ENCODE results near the gene FAM181B.

FAM181B gene

GRCh38 chr11:82732734-82733443 lies 775 bp downstream of the FAM181B start:
- Histone ChIP-seq H3K4me1 (ENCODE audit: control insufficient read depth, insufficient read depth, low read length) (peaks cover 3% of the 10 kb centered on the region; the same call in 1 of the 2 replicates), H3K27me3 (ENCODE audit: control insufficient read depth, insufficient read depth, low read length) (peaks cover 20% of the 10 kb centered on the region)
- WGBS (ENCODE audit: insufficient coverage, insufficient read length), result no CpG with 5 or more reads among the region's 93 CpGs

DNA sequence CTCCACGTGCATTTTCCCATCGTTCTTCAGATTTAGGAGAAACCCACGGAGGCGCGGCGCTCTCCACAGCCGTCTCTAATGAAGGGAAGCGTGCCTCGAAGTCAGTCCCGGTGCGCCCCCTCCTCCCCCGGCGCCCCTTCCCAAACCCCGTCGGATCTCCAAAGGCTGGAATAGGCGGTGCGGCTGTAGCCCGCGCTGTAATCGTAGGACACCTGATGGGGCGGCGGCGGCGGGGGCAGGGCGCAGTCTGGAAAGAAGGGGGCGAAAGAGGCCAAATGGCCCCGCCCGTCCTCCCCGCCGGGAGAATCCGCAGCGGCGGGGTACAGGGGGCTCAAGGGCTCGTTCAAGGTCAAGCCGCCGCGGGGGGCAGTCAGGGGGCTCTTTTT lies 1.3 kb downstream of the FAM181B start:
- WGBS (ENCODE audit: insufficient coverage, insufficient read length), result no CpG with 5 or more reads among the region's 37 CpGs
- peaks cover 3% of the 10 kb centered on the region; the same call in 1 of the 2 replicates for H3K4me1 ChIP-seq (ENCODE audit: control insufficient read depth, insufficient read depth, low read length)
- H3K36me3 ChIP-seq (ENCODE audit: control insufficient read depth, insufficient read depth, low read length), result no peaks in the 10 kb centered on the region
- H3K4me3 ChIP-seq (ENCODE audit: low read length), result peak overlapping the region; percentile 56; the same call in 1 of the 2 replicates
- H3K27me3 ChIP-seq (ENCODE audit: control insufficient read depth, insufficient read depth, low read length), result peaks cover 20% of the 10 kb centered on the region
- no peak overlapping the region for H3K27ac ChIP-seq (ENCODE audit: low read length)
- no peaks in the 10 kb centered on the region for H3K9me3 ChIP-seq (ENCODE audit: control insufficient read depth, insufficient read depth, low read length)
- no peak for DNase-seq (ENCODE audit: low read depth, low spot score)

More at GRCh38 chr11:82732734-82733443, 775 bp downstream of the FAM181B start:
- Histone ChIP-seq H3K36me3 (ENCODE audit: control insufficient read depth, insufficient read depth, low read length) (no peaks in the 10 kb centered on the region), H3K27ac (ENCODE audit: low read length) (no peak overlapping the region), H3K4me3 (ENCODE audit: low read length) (peak overlapping the region; percentile 56; the same call in 1 of the 2 replicates), H3K9me3 (ENCODE audit: control insufficient read depth, insufficient read depth, low read length) (no peaks in the 10 kb centered on the region)
- DNase-seq (ENCODE audit: low read depth, low spot score), result no peak

GRCh38 chr11:82731691-82732277 lies 1.9 kb downstream of the FAM181B start:
- no peaks in the 10 kb centered on the region for H3K36me3 ChIP-seq (ENCODE audit: control insufficient read depth, insufficient read depth, low read length)
- DNase-seq (ENCODE audit: low read depth, low spot score), result no peak
- no CpG with 5 or more reads among the region's 11 CpGs for WGBS (ENCODE audit: insufficient coverage, insufficient read length)
- H3K27ac ChIP-seq (ENCODE audit: low read length), result no peak overlapping the region
- H3K9me3 ChIP-seq (ENCODE audit: control insufficient read depth, insufficient read depth, low read length), result no peaks in the 10 kb centered on the region
- H3K27me3 ChIP-seq (ENCODE audit: control insufficient read depth, insufficient read depth, low read length), result peaks cover 20% of the 10 kb centered on the region
- H3K4me1 ChIP-seq (ENCODE audit: control insufficient read depth, insufficient read depth, low read length), result peaks cover 3% of the 10 kb centered on the region; the same call in 1 of the 2 replicates
- H3K4me3 ChIP-seq (ENCODE audit: low read length), result no peak overlapping the region; the same call in 1 of the 2 replicates

DNA sequence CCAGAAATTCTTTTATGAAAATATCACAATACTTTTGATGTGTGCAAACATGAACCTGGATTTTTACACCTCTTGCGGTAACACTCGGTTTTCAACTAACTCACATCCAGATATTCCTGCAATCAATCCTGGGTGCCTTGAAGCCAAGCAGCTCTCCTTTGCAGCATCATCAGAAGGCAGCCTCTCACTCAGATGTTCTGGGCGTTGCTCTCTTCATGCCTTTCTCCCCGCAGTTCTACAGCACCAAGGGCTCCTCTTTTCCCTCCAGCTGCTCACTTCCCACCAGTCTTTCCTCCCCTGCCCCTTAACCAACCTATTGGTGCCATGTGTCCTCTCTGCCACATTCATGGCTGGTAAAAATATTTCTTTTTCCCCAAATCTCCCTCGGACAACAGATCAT lies 2.9 kb downstream of the FAM181B start:
- Histone ChIP-seq H3K27me3 (ENCODE audit: control insufficient read depth, insufficient read depth, low read length) (peaks cover 20% of the 10 kb centered on the region), H3K4me1 (ENCODE audit: control insufficient read depth, insufficient read depth, low read length) (peaks cover 3% of the 10 kb centered on the region; the same call in 1 of the 2 replicates), H3K27ac (ENCODE audit: low read length) (no peak overlapping the region), H3K9me3 (ENCODE audit: control insufficient read depth, insufficient read depth, low read length) (no peaks in the 10 kb centered on the region), H3K36me3 (ENCODE audit: control insufficient read depth, insufficient read depth, low read length) (no peaks in the 10 kb centered on the region), H3K4me3 (ENCODE audit: low read length) (no peak overlapping the region)
- DNase-seq (ENCODE audit: low read depth, low spot score), result no peak
- no CpG with 5 or more reads among the region's 5 CpGs for WGBS (ENCODE audit: insufficient coverage, insufficient read length)

DNA sequence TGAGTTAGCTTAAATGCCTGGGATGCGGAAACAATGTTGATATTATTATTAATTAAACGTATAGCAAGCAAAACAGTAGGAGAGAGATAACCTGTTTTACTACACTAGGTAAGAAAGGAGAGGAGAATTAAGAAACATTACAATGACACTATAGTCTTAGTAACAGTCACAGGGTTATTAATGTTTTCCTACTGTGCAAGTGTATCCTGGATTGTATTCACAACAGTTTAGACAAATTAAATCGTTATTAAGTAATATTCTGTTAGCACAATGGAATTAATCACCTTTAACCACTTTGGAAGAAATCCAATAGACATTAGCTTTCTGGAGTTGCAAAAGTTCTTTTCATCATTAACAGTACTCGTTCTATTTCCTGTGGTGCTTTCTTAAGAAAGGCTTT lies 3.4 kb downstream of the FAM181B start:
- DNase-seq (ENCODE audit: low read depth, low spot score), result no peak
- Histone ChIP-seq H3K27ac (ENCODE audit: low read length) (no peak overlapping the region), H3K36me3 (ENCODE audit: control insufficient read depth, insufficient read depth, low read length) (no peaks in the 10 kb centered on the region), H3K27me3 (ENCODE audit: control insufficient read depth, insufficient read depth, low read length) (peaks cover 20% of the 10 kb centered on the region), H3K4me3 (ENCODE audit: low read length) (no peak overlapping the region), H3K4me1 (ENCODE audit: control insufficient read depth, insufficient read depth, low read length) (peaks cover 3% of the 10 kb centered on the region; the same call in 1 of the 2 replicates), H3K9me3 (ENCODE audit: control insufficient read depth, insufficient read depth, low read length) (no peaks in the 10 kb centered on the region)
- no CpG with 5 or more reads among the region's 4 CpGs for WGBS (ENCODE audit: insufficient coverage, insufficient read length)

DNA sequence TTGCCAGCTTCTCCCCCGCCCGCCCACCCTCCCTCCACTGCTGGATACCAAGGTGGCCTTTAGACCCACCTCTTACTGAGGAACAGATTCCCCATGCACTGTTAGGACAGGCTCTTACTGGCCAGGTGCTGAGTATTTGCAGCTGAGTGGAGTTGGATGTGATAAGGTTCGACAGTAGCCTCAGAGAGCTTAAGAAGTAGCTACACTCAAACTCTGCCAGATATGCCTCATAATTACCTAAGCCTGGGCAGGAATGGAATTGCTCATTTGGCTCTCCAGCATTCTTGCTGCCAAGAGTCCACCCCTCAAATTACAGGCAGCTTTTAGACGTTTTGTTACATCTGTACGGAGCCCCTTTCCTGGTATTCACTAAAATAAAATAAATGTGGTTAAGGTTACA lies 9.6 kb downstream of the FAM181B start:
- no peak for DNase-seq (ENCODE audit: low read depth, low spot score)
- H3K36me3 ChIP-seq (ENCODE audit: control insufficient read depth, insufficient read depth, low read length), result no peaks in the 10 kb centered on the region
- no CpG with 5 or more reads among the region's 5 CpGs for WGBS (ENCODE audit: insufficient coverage, insufficient read length)
- H3K4me1 ChIP-seq (ENCODE audit: control insufficient read depth, insufficient read depth, low read length), result no peaks in the 10 kb centered on the region
- H3K9me3 ChIP-seq (ENCODE audit: control insufficient read depth, insufficient read depth, low read length), result no peaks in the 10 kb centered on the region
- H3K27me3 ChIP-seq (ENCODE audit: control insufficient read depth, insufficient read depth, low read length), result no peaks in the 10 kb centered on the region
- no peak overlapping the region for H3K4me3 ChIP-seq (ENCODE audit: low read length)
- H3K27ac ChIP-seq (ENCODE audit: low read length), result no peak overlapping the region

DNA sequence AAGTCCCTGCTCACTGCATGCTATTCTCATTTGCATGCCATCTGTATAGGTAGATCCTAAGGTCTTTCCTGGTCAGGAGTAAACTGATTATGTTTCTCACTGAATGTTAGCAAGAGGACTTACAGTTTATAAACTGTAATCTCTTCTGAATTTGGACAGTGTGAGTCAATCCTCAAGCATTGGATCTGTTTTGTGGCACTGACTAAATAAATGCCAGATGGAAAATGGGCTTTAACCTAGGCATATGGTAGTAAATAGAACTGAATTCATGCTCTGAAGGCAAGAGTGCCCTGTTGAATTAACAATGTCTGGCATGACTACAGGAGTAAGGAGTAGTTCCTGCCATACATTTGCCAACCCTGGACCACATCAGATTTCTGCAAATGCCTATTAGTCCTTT lies 11.4 kb downstream of the FAM181B start:
- no peak for DNase-seq (ENCODE audit: low read depth, low spot score)
- Histone ChIP-seq H3K4me3 (ENCODE audit: low read length) (no peak overlapping the region), H3K36me3 (ENCODE audit: control insufficient read depth, insufficient read depth, low read length) (no peaks in the 10 kb centered on the region), H3K4me1 (ENCODE audit: control insufficient read depth, insufficient read depth, low read length) (no peaks in the 10 kb centered on the region; the same call in 1 of the 2 replicates), H3K27me3 (ENCODE audit: control insufficient read depth, insufficient read depth, low read length) (no peaks in the 10 kb centered on the region), H3K9me3 (ENCODE audit: control insufficient read depth, insufficient read depth, low read length) (no peaks in the 10 kb centered on the region), H3K27ac (ENCODE audit: low read length) (no peak overlapping the region)

DNA sequence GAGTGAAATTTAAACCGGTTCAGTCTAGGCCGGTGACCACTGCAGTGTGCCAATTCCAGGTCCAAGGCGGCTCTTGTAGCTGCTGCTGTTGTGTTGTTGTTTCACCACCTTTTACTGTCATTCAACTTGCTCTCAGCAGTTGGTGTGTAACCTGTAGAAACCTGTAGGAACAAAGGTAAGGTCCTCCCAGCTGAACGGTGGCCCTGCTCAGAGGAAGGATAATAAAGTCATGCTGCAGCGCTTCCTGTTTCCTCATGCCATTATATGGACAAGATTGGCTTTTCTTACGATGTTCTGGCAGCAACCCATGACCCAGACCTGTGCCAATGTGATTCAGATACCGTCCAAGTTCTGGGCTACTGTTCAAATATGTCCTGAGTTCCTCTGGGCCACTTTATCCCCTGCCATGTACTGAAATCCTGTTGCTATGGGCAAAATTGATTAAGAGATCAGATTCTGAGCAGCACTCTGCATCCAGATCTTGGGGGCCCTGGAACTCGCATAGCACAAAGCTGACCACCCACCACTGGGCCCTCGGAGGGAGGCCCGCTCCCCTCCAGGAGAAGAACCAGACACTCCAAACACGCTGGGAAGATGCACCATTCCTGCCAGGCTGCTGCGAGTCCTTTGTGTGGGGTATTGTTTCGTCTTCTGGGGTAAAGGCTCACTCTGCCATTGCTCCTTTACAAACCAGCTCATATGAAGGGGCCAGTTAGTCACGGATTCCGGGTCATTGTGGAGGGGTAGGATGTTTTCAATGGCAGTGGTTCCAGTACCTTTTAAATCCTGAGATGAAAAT lies 13.2 kb downstream of the FAM181B start:
- H3K27ac ChIP-seq (ENCODE audit: low read length), result no peak overlapping the region
- no peaks in the 10 kb centered on the region for H3K36me3 ChIP-seq (ENCODE audit: control insufficient read depth, insufficient read depth, low read length)
- WGBS (ENCODE audit: insufficient coverage, insufficient read length), result no CpG with 5 or more reads among the region's 15 CpGs

DNA sequence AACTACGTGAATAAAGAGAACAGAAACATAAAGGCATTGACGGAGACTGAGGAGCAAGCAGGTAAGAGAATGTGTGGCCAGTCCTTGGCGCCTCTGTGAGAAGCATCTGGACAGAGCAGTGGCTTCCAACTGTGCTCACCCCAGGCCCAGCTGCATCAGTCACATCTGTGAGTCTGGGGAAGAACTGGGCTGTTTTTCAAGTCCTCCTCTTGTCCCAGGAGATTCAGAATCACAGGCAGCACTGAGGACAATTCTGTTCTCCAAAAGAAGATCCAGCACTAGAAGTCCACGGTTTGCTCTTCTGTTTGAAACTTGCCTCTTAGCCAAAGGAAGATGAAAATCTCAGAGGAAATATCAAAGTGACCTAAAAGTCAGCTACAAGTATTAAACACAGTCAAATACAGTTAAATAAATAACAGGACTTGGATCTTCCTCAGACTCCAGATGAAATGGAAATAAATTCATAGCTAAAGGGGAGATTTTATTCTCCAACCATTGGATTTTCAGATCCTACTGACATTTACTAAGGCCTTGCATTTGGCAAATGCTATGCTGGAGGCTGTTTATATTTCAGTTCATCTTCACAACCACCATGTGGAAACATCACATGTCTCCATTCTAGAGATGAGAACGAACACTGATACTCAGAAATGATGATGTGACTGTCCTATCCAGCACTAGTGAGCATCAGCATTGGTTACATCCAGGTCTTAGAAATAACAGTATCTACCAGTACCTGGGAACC lies 14.1 kb downstream of the FAM181B start:
- Histone ChIP-seq H3K4me1 (ENCODE audit: control insufficient read depth, insufficient read depth, low read length) (no peaks in the 10 kb centered on the region; the same call in 1 of the 2 replicates), H3K4me3 (ENCODE audit: low read length) (no peak overlapping the region), H3K27ac (ENCODE audit: low read length) (no peak overlapping the region), H3K9me3 (ENCODE audit: control insufficient read depth, insufficient read depth, low read length) (no peaks in the 10 kb centered on the region), H3K36me3 (ENCODE audit: control insufficient read depth, insufficient read depth, low read length) (no peaks in the 10 kb centered on the region), H3K27me3 (ENCODE audit: control insufficient read depth, insufficient read depth, low read length) (no peaks in the 10 kb centered on the region)
- WGBS (ENCODE audit: insufficient coverage, insufficient read length), result no CpG with 5 or more reads among the region's 5 CpGs
- no peak for DNase-seq (ENCODE audit: low read depth, low spot score)

More for the DNA sequence above, 13.2 kb downstream of the FAM181B start:
- H3K4me1 ChIP-seq (ENCODE audit: control insufficient read depth, insufficient read depth, low read length), result no peaks in the 10 kb centered on the region; the same call in 1 of the 2 replicates
- H3K9me3 ChIP-seq (ENCODE audit: control insufficient read depth, insufficient read depth, low read length), result no peaks in the 10 kb centered on the region
- no peak for DNase-seq (ENCODE audit: low read depth, low spot score)
- H3K4me3 ChIP-seq (ENCODE audit: low read length), result no peak overlapping the region
- H3K27me3 ChIP-seq (ENCODE audit: control insufficient read depth, insufficient read depth, low read length), result no peaks in the 10 kb centered on the region

- H3K27me3 ChIP-seq (ENCODE audit: control insufficient read depth, insufficient read depth, low read length), result no peaks in the 10 kb centered on the region
- no peak overlapping the region for H3K27ac ChIP-seq (ENCODE audit: low read length)
- no peaks in the 10 kb centered on the region for H3K36me3 ChIP-seq (ENCODE audit: control insufficient read depth, insufficient read depth, low read length)
- no peak for DNase-seq (ENCODE audit: low read depth, low spot score)
- H3K4me3 ChIP-seq (ENCODE audit: low read length), result no peak overlapping the region
- H3K9me3 ChIP-seq (ENCODE audit: control insufficient read depth, insufficient read depth, low read length), result no peaks in the 10 kb centered on the region
- H3K4me1 ChIP-seq (ENCODE audit: control insufficient read depth, insufficient read depth, low read length), result no peaks in the 10 kb centered on the region; the same call in 1 of the 2 replicates
- WGBS (ENCODE audit: insufficient coverage, insufficient read length), result no CpG with 5 or more reads among the region's 3 CpGs
Observed at GRCh38 chr11:82718821-82719220, 14.8 kb downstream of the FAM181B start.
